Kidney (tissue), 14 donors: ENCODE results near the gene GPR68. TPM values are rescaled to one million over a fixed set of nuclear protein-coding genes. Genes with fewer than 3 reads are reported as not detected.

ENCODE experiments used
- DNase-seq, 5 donors: peaks; one replicate each; pipeline ENCODE4 v3.0.0-alpha.2; 2013 to 2020
- FAIRE-seq: peaks from 2 replicates; lab custom pipeline; 2012; peaks lifted over from hg19 to GRCh38; lab: Jason Lieb, UNC
- H3K27ac ChIP-seq, 2 donors: one replicate each; pipeline ENCODE4 v1.7.0; 2013; ENCODE audit warnings: low read depth in 2 of 2, low read length in 2 of 2, inconsistent platforms in 1 of 2
- H3K27me3 ChIP-seq: one replicate; pipeline ENCODE4 v1.7.1; 2013; ENCODE audit warnings: low read length, inconsistent platforms; ENCODE audit not compliant: control insufficient read depth, insufficient read depth
- H3K36me3 ChIP-seq, 3 donors: one replicate each; pipeline versions ENCODE4 v1.7.0 to v1.7.1; 2013; ENCODE audit warnings: low read length in 3 of 3, control low read depth in 1 of 3, inconsistent platforms in 1 of 3; ENCODE audit not compliant: insufficient read depth in 3 of 3, control insufficient read depth in 2 of 3
- H3K4me1 ChIP-seq, 3 donors: one replicate each; pipeline versions ENCODE4 v1.7.0 to v1.7.1; 2013; ENCODE audit warnings: low read length in 3 of 3, inconsistent platforms in 1 of 3, low read depth in 1 of 3; ENCODE audit not compliant: control insufficient read depth in 2 of 3, insufficient read depth in 2 of 3
- H3K4me3 ChIP-seq, 3 donors: one replicate each; pipeline versions ENCODE4 v1.7.0 to v1.8.1; 2013; ENCODE audit warnings: low read length in 3 of 3, control low read depth in 1 of 3, inconsistent platforms in 1 of 3
- H3K9ac ChIP-seq, 3 donors: one replicate each; pipeline versions ENCODE4 v1.7.0 to v1.7.1; 2013; ENCODE audit warnings: low read length in 3 of 3, control low read depth in 1 of 3, inconsistent platforms in 1 of 3
- H3K9me3 ChIP-seq, 3 donors: one replicate each; pipeline versions ENCODE4 v1.7.0 to v1.7.1; 2013; ENCODE audit warnings: low read length in 3 of 3, control low read depth in 1 of 3, inconsistent platforms in 1 of 3; ENCODE audit not compliant: control insufficient read depth in 2 of 3, insufficient read depth in 1 of 3
- CTCF ChIP-seq: IDR thresholded peaks from 3 replicates; pipeline ENCODE4 v1.5.1; 2012; ENCODE audit warnings: mild to moderate bottlenecking, moderate library complexity, borderline replicate concordance; ENCODE audit not compliant: insufficient read depth; ENCODE audit errors: extremely low read depth
- intact Hi-C: fragments of 100-400 bp; cut with DNase I; formaldehyde crosslinking; loops from one replicate; pipeline ENCODE4 v1.11.1; 2022
- polyA plus RNA-seq: library from polyadenylated mRNA; stranded (reverse); fragments of 350-450 nt; fragmentation: Illumina TruSeq; extraction: RNeasy Lipid Tissue Mini Kit (QIAGEN cat#74804); gene quantifications from one replicate; pipeline ENCODE4 v1.2.3, GENCODE V29; 2014; ENCODE audit warnings: low read depth, low replicate concordance; ENCODE audit not compliant: insufficient read depth
- total RNA-seq: library from RNA; stranded (reverse); fragmentation: NEBNext Ultra II Directional; extraction: Animal tissue kit (Norgen Biotek cat#: 25700); gene quantifications from one replicate; pipeline ENCODE4 v1.2.1, GENCODE V29; 2021
- donor health status: control.
- donor health status: control.
- donor health status: control.
- donor health status: control.
- donor health status: control.
- donor health status: DM: yes; HTN: yes; CAD: no.
- donor health status: Normal renal cell carcinoma (clear cell type).

Gene GPR68
- total and polyA plus RNA-seq, 2 donors from 2014 or later: 0.82 to 1.7 TPM

- Histone ChIP-seq H3K4me3 (no peak overlapping the region), H3K4me1 (peaks cover 0 to 4% (median 2%) of the 10 kb centered on the region in 3 donors), H3K27ac (no peak overlapping the region), H3K9me3 (peaks cover 0 to 2% (median 0%) of the 10 kb centered on the region in 3 donors), H3K27me3 (no peaks in the 10 kb centered on the region), H3K9ac (no peak overlapping the region), H3K36me3 (peaks cover 2 to 17% (median 13%) of the 10 kb centered on the region in 3 donors)
- intact Hi-C loops: no loop called here
- TF ChIP-seq CTCF: no peak
- FAIRE-seq (no peak), DNase-seq (no peak)
Observed at GRCh38 chr14:91225025-91225424, 19.5 kb downstream of the GPR68 start.

GRCh38 chr14:91223028-91223783 lies 21.3 kb downstream of the GPR68 start:
- Histone ChIP-seq H3K36me3 (peaks cover 2 to 18% (median 14%) of the 10 kb centered on the region in 3 donors), H3K4me3 (no peak overlapping the region), H3K9ac (no peak overlapping the region), H3K27me3 (no peaks in the 10 kb centered on the region), H3K9me3 (no peaks in the 10 kb centered on the region), H3K27ac (no peak overlapping the region), H3K4me1 (peaks cover 0 to 10% (median 6%) of the 10 kb centered on the region in 3 donors)
- FAIRE-seq: no peak
- intact Hi-C loops: no loop called here
- no peak for TF ChIP-seq CTCF
- DNase-seq: no peak

DNA sequence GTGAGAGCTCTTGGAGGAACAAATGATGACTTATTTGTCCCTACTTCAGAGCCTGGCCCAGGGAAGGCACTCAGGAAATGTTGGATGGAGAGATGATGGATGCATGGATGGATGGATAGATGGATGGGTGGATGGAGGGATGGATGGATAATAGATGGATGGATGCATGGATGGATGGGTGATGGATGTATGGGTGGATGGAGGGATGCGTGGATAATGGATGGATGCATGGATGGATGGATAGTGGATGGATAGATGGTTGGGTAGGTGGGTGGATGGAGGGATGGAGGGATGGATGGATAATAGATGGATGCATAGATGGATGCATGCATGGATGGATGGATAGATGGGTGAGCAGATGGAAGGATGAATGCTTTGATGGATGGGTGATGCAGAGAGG lies 23.2 kb downstream of the GPR68 start:
- TF ChIP-seq CTCF: no peak
- peaks cover 0 to 10% (median 6%) of the 10 kb centered on the region in 3 donors for H3K4me1 ChIP-seq
- DNase-seq (no peak), FAIRE-seq (no peak)
- H3K9ac ChIP-seq: no peak overlapping the region
- intact Hi-C loops: no loop called here
- no peak overlapping the region for H3K27ac ChIP-seq
- H3K4me3 ChIP-seq: no peak overlapping the region
- H3K36me3 ChIP-seq: peaks cover 4 to 22% (median 21%) of the 10 kb centered on the region in 3 donors
- H3K9me3 ChIP-seq: no peaks in the 10 kb centered on the region
- no peaks in the 10 kb centered on the region for H3K27me3 ChIP-seq
